ENCODE data around the gene PLCH1. TPM values are rescaled to one million over a fixed set of nuclear protein-coding genes. Genes with fewer than 3 reads are reported as not detected.

PLCH1 gene
- total RNA-seq, 1 experiment from 2014 or later = 8.9 TPM

DNA sequence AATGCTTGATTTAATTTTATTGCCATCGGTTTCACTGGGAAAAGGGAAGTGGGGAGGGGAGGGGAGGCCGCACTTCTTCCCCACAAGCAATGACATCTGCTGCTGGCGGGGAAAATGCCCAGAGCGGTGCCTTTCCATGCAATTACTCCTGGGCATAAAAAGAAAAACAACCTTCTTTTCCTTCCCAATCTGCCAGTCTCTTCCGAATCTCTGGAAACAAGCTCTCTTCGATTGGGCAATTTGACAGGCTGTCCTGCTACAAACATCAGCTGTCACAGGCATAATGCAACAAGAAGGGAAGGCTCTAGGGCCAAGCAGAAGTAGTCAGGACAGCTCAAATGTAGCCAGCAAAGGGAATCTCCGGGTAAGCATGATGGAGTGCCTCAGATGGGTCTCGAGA lies 358.0 kb downstream of the PLCH1 start (continued):
- TF ChIP-seq, protein P1, sequence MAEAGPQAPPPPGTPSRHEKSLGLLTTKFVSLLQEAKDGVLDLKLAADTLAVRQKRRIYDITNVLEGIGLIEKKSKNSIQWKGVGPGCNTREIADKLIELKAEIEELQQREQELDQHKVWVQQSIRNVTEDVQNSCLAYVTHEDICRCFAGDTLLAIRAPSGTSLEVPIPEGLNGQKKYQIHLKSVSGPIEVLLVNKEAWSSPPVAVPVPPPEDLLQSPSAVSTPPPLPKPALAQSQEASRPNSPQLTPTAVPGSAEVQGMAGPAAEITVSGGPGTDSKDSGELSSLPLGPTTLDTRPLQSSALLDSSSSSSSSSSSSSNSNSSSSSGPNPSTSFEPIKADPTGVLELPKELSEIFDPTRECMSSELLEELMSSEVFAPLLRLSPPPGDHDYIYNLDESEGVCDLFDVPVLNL (CRISPR knock-in tag; IDR thresholded peaks at IDR 0.05; ENCODE audit: borderline replicate concordance, low read depth) = no peak
- TF ChIP-seq NFYB (CRISPR knock-in tag; conservative IDR thresholded peaks at IDR 0.05; ENCODE audit: low read depth) (no peak), NFATC4 (CRISPR knock-in tag; IDR thresholded peaks at IDR 0.05) (no peak), ZMAT4 (CRISPR knock-in tag; IDR thresholded peaks at IDR 0.05) (no peak), NR1H2 (CRISPR knock-in tag; IDR thresholded peaks at IDR 0.05) (no peak), IRF2 (CRISPR knock-in tag; IDR thresholded peaks at IDR 0.05; ENCODE audit: borderline replicate concordance, low read depth) (no peak)
- TF ChIP-seq, protein P2, sequence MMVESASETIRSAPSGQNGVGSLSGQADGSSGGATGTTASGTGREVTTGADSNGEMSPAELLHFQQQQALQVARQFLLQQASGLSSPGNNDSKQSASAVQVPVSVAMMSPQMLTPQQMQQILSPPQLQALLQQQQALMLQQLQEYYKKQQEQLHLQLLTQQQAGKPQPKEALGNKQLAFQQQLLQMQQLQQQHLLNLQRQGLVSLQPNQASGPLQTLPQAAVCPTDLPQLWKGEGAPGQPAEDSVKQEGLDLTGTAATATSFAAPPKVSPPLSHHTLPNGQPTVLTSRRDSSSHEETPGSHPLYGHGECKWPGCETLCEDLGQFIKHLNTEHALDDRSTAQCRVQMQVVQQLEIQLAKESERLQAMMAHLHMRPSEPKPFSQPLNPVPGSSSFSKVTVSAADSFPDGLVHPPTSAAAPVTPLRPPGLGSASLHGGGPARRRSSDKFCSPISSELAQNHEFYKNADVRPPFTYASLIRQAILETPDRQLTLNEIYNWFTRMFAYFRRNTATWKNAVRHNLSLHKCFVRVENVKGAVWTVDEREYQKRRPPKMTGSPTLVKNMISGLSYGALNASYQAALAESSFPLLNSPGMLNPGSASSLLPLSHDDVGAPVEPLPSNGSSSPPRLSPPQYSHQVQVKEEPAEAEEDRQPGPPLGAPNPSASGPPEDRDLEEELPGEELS (CRISPR knock-in tag; IDR thresholded peaks at IDR 0.05) = no peak

DNA sequence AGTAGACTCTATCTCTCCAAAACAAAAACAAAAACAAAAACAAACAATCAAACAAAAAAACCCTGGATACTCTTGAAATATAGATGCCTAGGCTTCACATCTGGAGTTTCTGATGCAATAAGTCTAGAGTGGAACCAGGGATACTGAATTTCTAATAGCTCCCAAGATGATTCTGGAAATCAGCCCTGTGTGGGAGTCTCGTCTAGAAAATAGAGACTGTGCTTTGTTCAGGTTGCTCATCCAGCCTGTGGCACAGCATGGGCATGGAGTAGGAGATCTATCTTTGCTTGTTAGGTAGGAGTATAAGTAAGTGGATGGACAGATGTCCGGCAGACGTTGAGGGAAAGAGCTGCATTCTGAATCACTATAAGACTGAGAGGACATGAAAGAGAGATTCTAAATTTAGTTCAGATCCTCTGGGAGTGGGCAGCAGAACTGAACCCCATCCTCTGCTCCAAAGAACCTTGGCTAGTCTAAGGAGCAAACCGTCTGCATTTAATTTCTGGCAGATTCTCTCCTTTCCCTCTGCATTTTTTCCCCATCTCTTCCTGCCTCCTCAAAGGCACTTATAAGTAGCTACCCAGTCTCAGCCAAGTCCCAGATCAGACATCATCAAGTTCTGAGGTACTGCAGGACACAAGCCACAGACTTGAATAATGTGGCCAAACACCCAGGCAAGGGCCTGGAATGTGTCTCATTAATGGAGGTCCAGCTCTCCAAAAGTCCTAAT lies 358.8 kb downstream of the PLCH1 start:
- Mint-ChIP-seq H3K36me3 (no peaks in the 10 kb centered on the region), H3K4me3 (no peak overlapping the region), H3K4me1 (peaks cover 24% of the 10 kb centered on the region), H3K27me3 (ENCODE audit: low read depth) (no peaks in the 10 kb centered on the region), H3K27ac (no peak overlapping the region), H3K9me3 (no peaks in the 10 kb centered on the region)
- ATAC-seq (no peak), DNase-seq (ENCODE audit: low spot score) (no peak)
- TF ChIP-seq PRRX2 (CRISPR knock-in tag; IDR thresholded peaks at IDR 0.05) (no peak), RELA (CRISPR knock-in tag; IDR thresholded peaks at IDR 0.05; ENCODE audit: borderline replicate concordance) (no peak)
- ChIA-PET POLR2A (no interaction called here), CTCF (interaction anchor here (1.4 to 3.2 kb wide), 2 partner anchors 27 to 316 kb away, joined by 3 to 8 read pairs; no protein-coding TSS in a partner anchor)

DNA sequence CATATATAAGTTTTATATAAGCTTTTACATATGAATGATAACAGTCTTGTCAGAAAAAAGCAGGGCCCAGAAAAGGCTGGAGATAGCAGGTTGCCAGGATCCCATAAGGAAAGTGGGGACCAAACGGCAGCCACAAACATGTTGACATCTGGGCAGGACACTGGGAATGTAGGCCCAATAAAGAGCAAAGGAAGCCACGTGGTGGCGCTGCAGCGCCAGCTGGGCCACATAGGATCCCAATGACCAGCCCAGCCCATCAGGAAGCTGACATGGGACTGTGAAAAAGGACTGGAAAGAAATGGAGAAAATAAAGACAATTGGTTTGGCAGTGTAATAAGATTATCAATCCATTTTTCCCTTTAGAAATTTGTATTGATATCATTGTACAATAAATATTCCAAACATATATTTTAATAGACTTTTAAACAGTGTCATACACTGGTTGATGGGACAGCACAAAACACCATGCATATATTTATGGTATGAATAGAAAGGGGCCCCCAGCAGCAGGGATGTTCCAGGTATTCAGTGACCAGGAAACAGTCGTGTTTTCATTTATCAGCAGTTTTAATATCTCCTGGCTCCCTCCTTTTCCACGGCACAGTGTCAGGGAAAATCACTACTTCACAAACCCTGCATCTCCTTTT lies 362.4 kb downstream of the PLCH1 start:
- H3K27me3 Mint-ChIP-seq (ENCODE audit: low read depth) = no peaks in the 10 kb centered on the region
- POLR2A ChIA-PET = interaction anchor here (0.7 kb wide), 1 partner anchor 364 kb away, joined by 4 read pairs; no protein-coding TSS in a partner anchor
- H3K36me3 Mint-ChIP-seq = no peaks in the 10 kb centered on the region
- H3K27ac Mint-ChIP-seq = no peak overlapping the region
- TF ChIP-seq CTCF (IDR thresholded peaks at IDR 0.05) = peak; percentile 56; the same call in 1 of the 2 replicates
- TF ChIP-seq ZNF121 (CRISPR knock-in tag; IDR thresholded peaks at IDR 0.05) = 0 out of 2 replicates have a peak, but pooled peaks have one; percentile 12
- no peak for TF ChIP-seq ZNF219 (CRISPR knock-in tag; IDR thresholded peaks at IDR 0.05; ENCODE audit: borderline replicate concordance)
- no peak for TF ChIP-seq CREM (CRISPR knock-in tag; IDR thresholded peaks at IDR 0.05)
- TF ChIP-seq ETV6 (CRISPR knock-in tag; IDR thresholded peaks at IDR 0.05) = 0 out of 2 replicates have a peak, but pooled peaks have one; percentile 27
- peak; percentile 78 for TF ChIP-seq FOXK1 (CRISPR knock-in tag; IDR thresholded peaks at IDR 0.05)
- no peak overlapping the region for H3K4me3 Mint-ChIP-seq
- peak; percentile 97 for ATAC-seq
- CTCF ChIA-PET = interaction anchor here (0.6 to 4.2 kb wide), 19 partner anchors 9 to 424 kb away, joined by 3 to 68 read pairs (median 4); partner anchors contain the start of gene C3orf33
- no peaks in the 10 kb centered on the region for H3K9me3 Mint-ChIP-seq
- DNase-seq (ENCODE audit: low spot score) = peak; percentile 89
- peaks cover 24% of the 10 kb centered on the region for H3K4me1 Mint-ChIP-seq
